Measurements from ENCODE around the gene LEFTY2. TPM values are rescaled to one million over a fixed set of nuclear protein-coding genes. Genes with fewer than 3 reads are reported as not detected.
"Not testable (repeated sequence)": the region's sequence is repeated elsewhere in the genome, so short reads cannot be mapped to it uniquely, and the experiment has no call there.

Gene LEFTY2
- total RNA-seq, 1 donor from 2014 or later = 0.43 TPM

DNA sequence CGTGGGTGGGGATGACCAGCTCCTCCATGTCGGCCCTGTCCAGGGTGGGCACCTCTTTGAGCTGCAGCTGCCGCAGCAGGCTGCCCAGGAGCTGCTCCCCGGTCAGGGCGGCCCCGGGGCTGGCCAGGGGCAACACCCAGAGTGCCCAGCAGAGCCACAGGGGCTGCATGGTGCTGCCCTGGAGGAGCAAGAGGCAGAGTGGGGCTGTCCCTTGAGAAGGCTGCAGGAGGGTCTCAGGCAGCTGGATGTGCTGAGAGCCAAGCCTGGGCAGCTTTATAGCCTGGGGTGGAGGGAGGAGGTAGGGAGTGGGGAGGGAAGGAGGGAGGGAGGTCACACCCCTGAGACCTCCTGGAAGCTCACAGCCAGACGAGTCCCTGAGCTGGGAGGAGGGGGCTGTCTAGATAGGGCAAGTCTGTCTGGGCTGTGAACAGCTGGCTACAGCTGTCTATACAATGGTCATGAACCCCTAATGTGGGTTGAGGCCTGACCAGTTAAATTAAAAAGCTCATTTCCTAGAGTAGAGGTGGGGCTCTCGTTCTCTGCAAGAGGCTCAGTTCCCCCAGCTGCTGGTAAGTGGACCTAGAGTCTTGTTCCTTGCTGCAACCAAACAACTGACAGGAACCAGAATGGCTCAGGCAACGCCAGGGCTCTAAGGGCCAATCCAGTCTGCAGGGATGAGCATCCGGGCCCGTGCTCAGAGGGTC, 52.0 kb downstream of the LEFTY2 start, which contains the start of gene LEFTY1:
TSS of gene LEFTY1 (minus strand) at position 249 of the 704 bp plus-strand sequence. CDS start at position 169, 80 bp downstream.
- H3K27ac Mint-ChIP-seq (ENCODE audit: unreplicated experiment) = no peak within 1 kb of the TSS
- no peak within 1 kb of the TSS for H3K4me3 Mint-ChIP-seq (ENCODE audit: unreplicated experiment)
- no peak for DNase-seq (ENCODE audit: extremely low spot score, unreplicated experiment)
- no peak for TF ChIP-seq CTCF (IDR thresholded peaks at IDR 0.05)
- H3K9me3 Mint-ChIP-seq (ENCODE audit: unreplicated experiment) = no peaks in the 10 kb centered on the region
- H3K36me3 Mint-ChIP-seq (ENCODE audit: unreplicated experiment) = no peaks in the 10 kb centered on the region
- no peaks in the 10 kb centered on the region for H3K27me3 Mint-ChIP-seq (ENCODE audit: unreplicated experiment)
- peaks cover 10% of the 10 kb centered on the region for H3K4me1 Mint-ChIP-seq (ENCODE audit: unreplicated experiment)

GRCh38 chr1:225888289-225888897, 52.6 kb downstream of the LEFTY2 start:
- no peak for DNase-seq (ENCODE audit: extremely low spot score, unreplicated experiment)
- Mint-ChIP-seq H3K27me3 (ENCODE audit: unreplicated experiment) (no peaks in the 10 kb centered on the region), H3K9me3 (ENCODE audit: unreplicated experiment) (no peaks in the 10 kb centered on the region), H3K27ac (ENCODE audit: unreplicated experiment) (no peak overlapping the region), H3K36me3 (ENCODE audit: unreplicated experiment) (no peaks in the 10 kb centered on the region), H3K4me1 (ENCODE audit: unreplicated experiment) (peaks cover 14% of the 10 kb centered on the region), H3K4me3 (ENCODE audit: unreplicated experiment) (no peak overlapping the region)
- TF ChIP-seq CTCF (IDR thresholded peaks at IDR 0.05) = no peak

GRCh38 chr1:225887554-225888288, 53.3 kb downstream of the LEFTY2 start:
- not testable (repeated sequence) for H3K9me3 Mint-ChIP-seq (ENCODE audit: unreplicated experiment); H3K4me3 Mint-ChIP-seq (ENCODE audit: unreplicated experiment); H3K27ac Mint-ChIP-seq (ENCODE audit: unreplicated experiment); DNase-seq (ENCODE audit: extremely low spot score, unreplicated experiment); H3K36me3 Mint-ChIP-seq (ENCODE audit: unreplicated experiment); H3K27me3 Mint-ChIP-seq (ENCODE audit: unreplicated experiment)
- H3K4me1 Mint-ChIP-seq (ENCODE audit: unreplicated experiment) = peaks cover 18% of the 10 kb centered on the region

DNA sequence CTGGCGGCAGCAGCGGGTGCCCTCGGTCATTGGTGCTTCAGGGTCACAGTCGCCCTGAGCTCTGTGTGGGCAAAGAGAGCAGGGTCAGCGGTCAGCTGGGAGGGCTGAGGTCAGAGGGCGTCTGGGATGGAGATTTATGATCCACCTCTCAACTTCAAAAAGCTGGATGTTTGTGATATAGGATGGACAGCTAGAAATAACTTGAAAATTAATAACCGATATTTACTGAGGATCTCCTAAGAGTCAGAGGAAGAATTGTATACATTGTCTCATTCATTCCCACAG, 54.0 kb downstream of the LEFTY2 start:
- no peak for DNase-seq (ENCODE audit: extremely low spot score, unreplicated experiment)
- TF ChIP-seq CTCF (IDR thresholded peaks at IDR 0.05) = no peak
- Mint-ChIP-seq H3K27ac (ENCODE audit: unreplicated experiment) (no peak overlapping the region), H3K4me1 (ENCODE audit: unreplicated experiment) (peaks cover 18% of the 10 kb centered on the region), H3K36me3 (ENCODE audit: unreplicated experiment) (no peaks in the 10 kb centered on the region), H3K9me3 (ENCODE audit: unreplicated experiment) (no peaks in the 10 kb centered on the region), H3K4me3 (ENCODE audit: unreplicated experiment) (no peak overlapping the region), H3K27me3 (ENCODE audit: unreplicated experiment) (no peaks in the 10 kb centered on the region)

Small RNA genes within 50 kb of the gene (microRNA-seq; reads per million reads assigned to microRNA genes)
- gene MIR6741 (ENCODE audit: unreplicated experiment) = not detected

Other genes starting within 250 kb of the LEFTY2 start
- gene SRP9, start 163.4 kb downstream of the LEFTY2 start, total RNA-seq = 213 and 221 TPM in 2 replicates
- gene EPHX1, start 131.1 kb downstream of the LEFTY2 start, total RNA-seq = 30.3 and 32.3 TPM in 2 replicates
- gene TMEM63A, start 58.8 kb downstream of the LEFTY2 start, total RNA-seq = 50.8 and 54.8 TPM in 2 replicates
- gene LEFTY1, start 52.1 kb downstream of the LEFTY2 start, total RNA-seq = 0.24 and 0.40 TPM in 2 replicates
- gene PYCR2, start 17.0 kb downstream of the LEFTY2 start, total RNA-seq = 59.3 and 60.3 TPM in 2 replicates
- 20.0 and 20.7 TPM in 2 replicates for gene SDE2, start 58.1 kb upstream of the LEFTY2 start, total RNA-seq
- gene H3-3A, start 121.5 kb upstream of the LEFTY2 start, total RNA-seq = 505 and 524 TPM in 2 replicates
- gene ACBD3, start 245.5 kb upstream of the LEFTY2 start, total RNA-seq = 48.0 and 48.5 TPM in 2 replicates

Measured in osteocyte (in vitro differentiated cells).